Prostate gland (tissue), 2 donors: ENCODE results near the gene PEX11G.

Source experiments
- POLR2A ChIP-seq: fragments of 450-650 bp; IDR thresholded peaks from one replicate; pipeline ENCODE4 v1.6.1; 2016; ENCODE audit warnings: antibody characterized with exemption, mild to moderate bottlenecking
- POLR2AphosphoS5 ChIP-seq: sonication (generic); formaldehyde crosslinking; IDR thresholded peaks from one replicate; pipeline ENCODE4 v1.6.1; 2017; ENCODE audit warnings: antibody characterized with exemption
- TF ChIP-seq, protein P1 (sequence below), 4 experiments: fragments of 200-600 bp in 2 of 4; fragments of 450-650 bp in 2 of 4; sonication (generic) in 2 of 4; IDR thresholded peaks; 1 replicate in 3 of 4; 2 replicates in 1 of 4; pipeline ENCODE4 v1.5.1; 2016 to 2019; ENCODE audit warnings: antibody characterized with exemption in 4 of 4, mild to moderate bottlenecking in 2 of 4, moderate library complexity in 2 of 4

- TF ChIP-seq, protein P1, sequence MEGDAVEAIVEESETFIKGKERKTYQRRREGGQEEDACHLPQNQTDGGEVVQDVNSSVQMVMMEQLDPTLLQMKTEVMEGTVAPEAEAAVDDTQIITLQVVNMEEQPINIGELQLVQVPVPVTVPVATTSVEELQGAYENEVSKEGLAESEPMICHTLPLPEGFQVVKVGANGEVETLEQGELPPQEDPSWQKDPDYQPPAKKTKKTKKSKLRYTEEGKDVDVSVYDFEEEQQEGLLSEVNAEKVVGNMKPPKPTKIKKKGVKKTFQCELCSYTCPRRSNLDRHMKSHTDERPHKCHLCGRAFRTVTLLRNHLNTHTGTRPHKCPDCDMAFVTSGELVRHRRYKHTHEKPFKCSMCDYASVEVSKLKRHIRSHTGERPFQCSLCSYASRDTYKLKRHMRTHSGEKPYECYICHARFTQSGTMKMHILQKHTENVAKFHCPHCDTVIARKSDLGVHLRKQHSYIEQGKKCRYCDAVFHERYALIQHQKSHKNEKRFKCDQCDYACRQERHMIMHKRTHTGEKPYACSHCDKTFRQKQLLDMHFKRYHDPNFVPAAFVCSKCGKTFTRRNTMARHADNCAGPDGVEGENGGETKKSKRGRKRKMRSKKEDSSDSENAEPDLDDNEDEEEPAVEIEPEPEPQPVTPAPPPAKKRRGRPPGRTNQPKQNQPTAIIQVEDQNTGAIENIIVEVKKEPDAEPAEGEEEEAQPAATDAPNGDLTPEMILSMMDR (IDR thresholded peaks at IDR 0.05): no peak
- TF ChIP-seq POLR2AphosphoS5 (no peak), POLR2A (no peak)
These were observed 61.8 kb downstream of the PEX11G start for GRCh38 chr19:7426986-7427385.
